ENCODE data around the gene POLR3E.

DNA sequence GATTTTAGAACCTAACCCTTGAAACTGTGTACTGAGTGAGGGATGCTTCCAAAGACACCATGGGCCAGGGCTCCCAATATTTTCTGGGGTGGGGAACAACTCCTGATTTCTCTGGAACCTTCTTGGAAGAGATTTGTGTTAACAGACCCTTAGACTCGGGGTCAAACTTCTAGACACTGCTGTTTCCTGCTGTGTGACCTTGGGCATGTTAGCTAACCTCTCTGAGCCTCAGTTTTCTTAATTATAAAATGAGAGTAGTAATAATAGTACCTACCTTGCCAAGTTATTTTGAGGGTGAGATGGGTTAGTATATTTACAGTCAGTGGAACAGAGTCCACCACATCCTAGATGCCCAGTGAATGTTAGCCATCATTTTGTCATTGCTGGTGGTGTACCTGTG is 18.8 kb downstream of the POLR3E start:
- TF ChIP-seq EZH2phosphoT487 (IDR thresholded peaks at IDR 0.05; ENCODE audit: low read depth): no peak
- TF ChIP-seq, protein P1, sequence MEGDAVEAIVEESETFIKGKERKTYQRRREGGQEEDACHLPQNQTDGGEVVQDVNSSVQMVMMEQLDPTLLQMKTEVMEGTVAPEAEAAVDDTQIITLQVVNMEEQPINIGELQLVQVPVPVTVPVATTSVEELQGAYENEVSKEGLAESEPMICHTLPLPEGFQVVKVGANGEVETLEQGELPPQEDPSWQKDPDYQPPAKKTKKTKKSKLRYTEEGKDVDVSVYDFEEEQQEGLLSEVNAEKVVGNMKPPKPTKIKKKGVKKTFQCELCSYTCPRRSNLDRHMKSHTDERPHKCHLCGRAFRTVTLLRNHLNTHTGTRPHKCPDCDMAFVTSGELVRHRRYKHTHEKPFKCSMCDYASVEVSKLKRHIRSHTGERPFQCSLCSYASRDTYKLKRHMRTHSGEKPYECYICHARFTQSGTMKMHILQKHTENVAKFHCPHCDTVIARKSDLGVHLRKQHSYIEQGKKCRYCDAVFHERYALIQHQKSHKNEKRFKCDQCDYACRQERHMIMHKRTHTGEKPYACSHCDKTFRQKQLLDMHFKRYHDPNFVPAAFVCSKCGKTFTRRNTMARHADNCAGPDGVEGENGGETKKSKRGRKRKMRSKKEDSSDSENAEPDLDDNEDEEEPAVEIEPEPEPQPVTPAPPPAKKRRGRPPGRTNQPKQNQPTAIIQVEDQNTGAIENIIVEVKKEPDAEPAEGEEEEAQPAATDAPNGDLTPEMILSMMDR (IDR thresholded peaks at IDR 0.05; ENCODE audit: low read depth, low read length): no peak

Measured in OCI-LY3 (cell line).